Ureter (tissue), 1 donor: ENCODE results near the gene COPG2. TPM values are rescaled to one million over a fixed set of nuclear protein-coding genes. Genes with fewer than 3 reads are reported as not detected.
"Not testable (repeated sequence)": the region's sequence is repeated elsewhere in the genome, so short reads cannot be mapped to it uniquely, and the experiment has no call there.

ENCODE experiments used
- DNase-seq: peaks from one replicate; pipeline ENCODE4 v3.0.0-alpha.2; 2020; ENCODE audit warnings: low spot score
- total RNA-seq: library from RNA; stranded (reverse); gene quantifications from one replicate; pipeline ENCODE4 v1.2.4, GENCODE V29; 2023
- donor health status: DM: yes; HTN: yes; CAD: no.

COPG2 gene
- total RNA-seq, 1 donor from 2014 or later: 46.1 TPM

DNA sequence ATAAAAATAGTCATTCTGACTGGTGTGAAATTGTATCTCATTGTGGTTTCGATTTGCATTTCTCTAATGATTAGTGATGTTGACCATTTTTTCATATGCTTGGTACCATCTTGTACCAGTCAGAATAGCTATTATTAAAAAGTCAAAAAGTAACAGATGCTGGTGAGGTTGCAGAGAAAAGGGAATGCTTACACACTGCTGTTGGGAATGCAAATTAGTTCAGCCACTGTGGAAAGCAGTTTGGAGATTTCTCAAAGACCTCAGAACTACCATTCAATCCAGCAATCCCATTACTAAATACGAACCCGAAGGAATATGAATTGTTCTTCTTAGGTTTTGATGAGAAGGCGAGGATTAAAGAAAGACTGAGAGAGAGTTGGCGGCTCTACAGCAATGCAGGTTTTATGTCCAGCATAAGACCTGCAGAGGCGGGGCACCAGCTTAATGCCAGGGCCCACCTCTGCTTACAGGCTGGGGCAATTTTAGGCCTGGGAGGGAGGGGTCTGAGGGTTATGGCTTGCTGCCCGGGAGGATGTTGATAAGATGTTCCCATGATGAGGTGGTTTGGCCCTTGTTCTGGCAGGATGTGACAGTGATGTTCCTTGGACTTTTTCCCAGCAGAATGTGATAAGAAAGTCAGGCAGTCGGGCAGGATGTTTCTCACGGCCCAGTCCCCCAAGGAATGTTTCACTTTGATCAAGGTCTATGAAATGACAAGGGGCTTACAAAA, 102.2 kb downstream of the COPG2 start:
- DNase-seq: no peak

GRCh38 chr7:130560972-130561371, 107.6 kb downstream of the COPG2 start:
- DNase-seq: no peak

GRCh38 chr7:130559184-130559583, 109.4 kb downstream of the COPG2 start:
- no peak for DNase-seq

- DNase-seq: no peak
Measured at GRCh38 chr7:130554481-130554880, 114.1 kb downstream of the COPG2 start.

DNA sequence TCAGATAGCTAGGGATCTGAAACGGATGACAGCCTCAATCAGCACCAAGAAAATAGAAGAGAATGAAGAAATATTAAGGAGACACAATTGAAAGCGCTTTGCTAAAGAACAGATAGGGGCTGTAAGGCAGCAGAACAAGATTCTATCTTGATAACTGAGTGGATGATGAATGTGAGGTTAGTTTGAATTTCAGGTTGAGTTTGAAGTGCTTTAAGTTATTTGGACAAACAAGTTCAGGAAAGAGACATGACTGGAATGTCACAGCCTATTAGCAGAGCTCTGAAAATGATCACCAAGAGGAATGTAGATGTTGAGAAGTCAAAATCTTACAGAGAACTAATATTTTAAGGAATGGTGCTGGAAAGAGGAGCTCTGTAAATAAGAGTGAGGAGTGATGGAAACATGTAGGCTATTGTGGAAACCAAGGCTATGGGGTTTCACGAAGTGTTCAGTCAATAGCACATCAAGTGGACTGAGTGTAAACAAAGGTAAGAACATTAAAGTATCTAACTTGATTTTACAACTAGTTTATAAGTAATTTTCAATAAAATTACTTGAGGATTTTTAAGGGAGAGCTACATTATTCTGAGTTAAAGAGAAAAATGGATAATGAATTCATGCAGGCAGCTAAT, 115.0 kb downstream of the COPG2 start:
- no peak for DNase-seq

DNA sequence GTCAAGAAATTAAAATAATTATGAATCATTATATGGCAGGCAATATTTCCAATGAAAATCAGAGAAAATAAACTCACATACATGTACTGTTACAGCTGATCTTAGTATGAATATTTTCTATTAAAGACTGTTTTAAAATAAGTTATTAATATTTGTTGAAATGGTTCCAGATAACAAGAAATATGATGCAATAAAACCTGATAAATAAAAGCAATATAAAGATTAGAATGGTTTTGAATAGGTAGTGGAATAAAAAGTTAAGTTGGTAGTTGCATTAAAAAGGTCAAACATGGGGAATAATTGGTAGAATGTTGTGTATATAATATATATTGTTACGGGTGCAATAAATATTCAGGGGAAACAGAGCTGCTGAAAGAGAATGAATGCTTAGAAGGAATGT, 124.2 kb downstream of the COPG2 start:
- no peak for DNase-seq

DNA sequence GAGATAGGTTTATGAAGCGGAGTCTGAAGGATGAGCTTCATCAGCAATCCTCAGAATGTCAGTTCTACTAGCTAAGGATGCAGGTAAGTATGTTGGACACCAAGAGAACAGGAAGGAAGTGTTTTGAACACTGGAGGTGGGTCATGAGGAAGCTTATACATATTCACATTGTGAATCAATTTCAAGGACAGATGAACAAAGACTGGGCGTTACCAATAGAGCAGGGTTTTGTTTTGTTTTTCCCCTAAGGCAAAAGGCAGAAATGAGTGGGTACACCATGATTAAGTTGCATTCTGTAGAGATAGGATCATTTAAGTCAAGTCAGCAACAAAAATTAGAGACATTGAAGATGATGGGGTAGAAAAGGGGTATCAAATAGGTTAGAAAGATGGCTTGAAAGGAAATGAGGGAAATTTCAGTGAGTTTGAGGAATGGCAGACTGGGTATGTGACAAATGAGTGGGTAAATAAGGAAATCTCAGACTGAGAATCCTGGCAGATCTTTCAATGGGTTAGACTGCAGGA, 125.0 kb downstream of the COPG2 start:
- no peak for DNase-seq

DNA sequence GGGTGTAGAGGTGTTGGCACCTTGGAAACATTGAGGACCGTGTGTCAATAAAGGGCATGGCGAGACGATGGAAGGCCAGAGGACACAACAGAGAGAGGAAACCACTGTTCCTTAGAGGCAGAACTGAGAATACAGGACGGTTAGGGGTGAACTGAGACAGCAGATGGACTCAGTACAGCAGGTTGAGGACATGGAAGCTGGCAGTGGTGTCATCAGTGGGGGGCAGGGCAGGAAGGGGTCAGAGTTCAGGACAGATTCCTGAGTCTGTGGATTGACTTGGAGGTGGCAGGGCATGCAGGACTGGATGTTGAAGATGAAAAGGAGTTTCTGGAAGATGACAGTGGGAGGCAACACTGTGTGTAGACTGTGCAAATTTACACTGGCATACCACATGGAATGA, 126.3 kb downstream of the COPG2 start:
- DNase-seq: not testable (repeated sequence)

GRCh38 chr7:130541287-130541686, 127.3 kb downstream of the COPG2 start:
- DNase-seq: not testable (repeated sequence)

DNA sequence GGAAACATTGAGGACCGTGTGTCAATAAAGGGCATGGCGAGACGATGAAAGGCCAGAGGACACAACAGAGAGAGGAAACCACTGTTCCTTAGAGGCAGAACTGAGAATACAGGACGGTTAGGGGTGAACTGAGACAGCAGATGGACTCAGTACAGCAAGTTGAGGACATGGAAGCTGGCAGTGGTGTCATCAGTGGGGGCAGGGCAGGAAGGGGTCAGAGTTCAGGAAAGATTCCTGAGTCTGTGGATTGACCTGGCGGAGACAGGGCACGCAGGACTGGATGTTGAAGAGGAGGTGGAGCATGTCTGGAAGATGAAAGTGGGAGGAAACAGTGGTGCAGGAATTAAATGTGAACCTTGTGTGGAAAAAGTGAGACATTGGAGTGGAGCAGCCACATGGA, 130.7 kb downstream of the COPG2 start:
- not testable (repeated sequence) for DNase-seq

DNA sequence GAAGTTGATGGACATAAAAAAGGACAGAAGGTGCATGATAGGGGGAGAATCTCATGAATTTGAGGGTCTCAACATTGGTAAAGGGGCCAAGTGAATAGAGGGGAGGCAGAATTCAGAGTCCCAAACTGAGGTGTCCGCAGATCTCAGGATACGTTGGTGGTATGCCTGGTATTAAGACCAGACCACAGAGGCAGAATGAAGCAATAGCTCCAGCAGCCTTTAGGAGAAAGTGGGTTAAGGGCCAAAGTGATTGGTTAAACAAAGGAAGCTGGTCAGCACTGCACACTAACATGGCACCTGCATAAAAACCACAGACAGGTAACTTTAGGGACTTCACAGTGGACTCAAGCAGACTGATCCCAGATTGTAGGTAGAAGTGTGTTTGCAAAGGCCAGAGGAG, 139.1 kb downstream of the COPG2 start:
- no peak for DNase-seq

- DNase-seq: not testable (repeated sequence)
Measured at GRCh38 chr7:130527752-130528355, 140.7 kb downstream of the COPG2 start.

- no peak for DNase-seq
Measured at GRCh38 chr7:130524628-130525027, 143.9 kb downstream of the COPG2 start.

DNA sequence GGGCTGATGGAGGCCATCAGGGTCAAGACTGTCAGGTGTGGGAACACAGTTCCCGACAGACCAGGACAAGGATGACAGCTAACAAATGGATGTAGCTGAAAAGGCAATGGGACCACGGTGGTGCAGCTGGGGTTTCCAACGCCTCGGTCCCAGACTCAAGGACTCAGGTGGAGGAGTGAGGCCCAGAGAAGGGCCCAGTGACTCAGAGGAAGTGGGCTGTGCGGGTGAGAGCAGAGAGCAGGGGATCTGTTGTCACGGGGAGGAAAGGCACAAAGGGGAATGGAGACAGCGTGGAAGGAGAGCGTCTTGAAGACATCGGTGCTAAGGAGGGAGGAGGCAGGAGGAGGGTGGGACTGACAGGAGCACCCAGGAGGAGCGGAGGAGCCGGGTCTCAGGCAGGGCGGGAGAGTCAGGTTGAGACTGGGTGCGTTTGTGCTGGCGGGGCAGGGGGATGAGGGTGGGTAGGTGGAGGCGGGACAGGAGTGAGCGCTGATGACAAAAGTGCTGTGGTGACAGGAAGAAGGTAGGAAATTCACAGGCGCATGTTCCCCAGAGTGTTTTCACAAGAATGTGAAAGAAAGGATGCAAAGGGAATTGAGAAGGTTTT, 144.9 kb downstream of the COPG2 start:
- not testable (repeated sequence) for DNase-seq

GRCh38 chr7:130521258-130521951, 147.1 kb downstream of the COPG2 start:
- no peak for DNase-seq

DNA sequence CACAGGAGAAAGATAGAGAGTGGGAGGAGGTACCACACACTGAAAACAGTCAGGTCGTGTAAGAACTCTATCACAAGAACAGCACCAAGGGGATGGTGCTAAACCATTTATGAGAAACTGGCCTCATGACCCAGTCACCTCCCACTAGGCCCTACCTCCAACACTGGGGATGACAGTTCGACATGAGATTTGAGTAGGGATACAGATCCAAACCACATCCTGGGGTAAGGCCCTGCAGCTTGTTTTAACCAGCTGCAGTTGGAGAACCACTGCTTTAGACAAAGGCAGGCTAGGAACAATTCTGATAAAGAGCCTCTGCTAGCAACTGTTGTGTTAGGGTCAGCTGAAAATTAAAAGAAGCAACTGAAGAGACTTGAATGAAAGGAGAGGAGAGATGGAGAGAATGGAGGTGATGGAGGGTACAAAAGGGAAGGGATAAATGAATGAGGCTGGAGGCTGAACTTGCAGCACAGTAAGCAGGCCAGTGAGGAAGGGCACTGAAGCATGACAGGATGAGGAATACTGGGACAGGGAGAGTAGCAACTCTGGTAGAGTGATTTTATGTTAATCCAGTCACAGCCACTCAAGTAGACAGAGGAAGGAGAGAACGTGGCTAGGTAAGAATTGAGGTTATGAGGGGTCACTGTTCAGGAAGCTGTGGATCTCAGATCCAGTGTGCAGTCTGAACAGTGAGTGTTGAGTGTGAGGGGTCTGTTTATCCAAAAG, 153.1 kb downstream of the COPG2 start:
- no peak for DNase-seq

GRCh38 chr7:130513447-130513846, 155.1 kb downstream of the COPG2 start:
- DNase-seq: no peak

DNA sequence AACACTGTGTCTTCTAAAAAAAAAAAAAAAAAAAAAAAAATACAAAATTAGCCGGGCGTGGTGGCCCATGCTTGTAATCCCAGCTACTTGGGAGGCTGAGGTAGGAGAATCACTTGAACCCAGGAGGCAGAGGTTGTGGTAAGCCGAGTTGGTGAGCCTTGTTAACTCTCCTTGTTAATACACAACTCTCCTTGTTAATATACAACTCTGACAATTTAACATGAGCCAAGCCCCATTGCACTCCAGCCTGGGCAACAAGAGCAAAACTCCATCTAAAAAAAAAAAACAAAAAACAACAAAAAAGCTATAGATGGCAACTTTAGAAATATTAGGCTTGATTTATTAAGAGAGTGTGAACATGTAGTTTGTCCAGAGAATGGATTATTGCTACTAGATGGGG, 156.5 kb downstream of the COPG2 start:
- DNase-seq: not testable (repeated sequence)

- no peak for DNase-seq
Measured at GRCh38 chr7:130506358-130506757, 162.2 kb downstream of the COPG2 start.

GRCh38 chr7:130505753-130506152, 162.8 kb downstream of the COPG2 start:
- no peak for DNase-seq

GRCh38 chr7:130500910-130501309, 167.6 kb downstream of the COPG2 start:
- no peak for DNase-seq
